Measurements from ENCODE around the gene TMEM164.

GRCh38 chrX:110015915-110016314 lies 13.0 kb downstream of the TMEM164 start:
- TF ChIP-seq SP1 (IDR thresholded peaks at IDR 0.05) (no peak), TARDBP (IDR thresholded peaks at IDR 0.05) (no peak), CTBP1 (IDR thresholded peaks at IDR 0.05; ENCODE audit: borderline replicate concordance) (no peak), ZNF384 (IDR thresholded peaks at IDR 0.05) (no peak), SUZ12 (IDR thresholded peaks at IDR 0.05) (no peak), FOXM1 (IDR thresholded peaks at IDR 0.05; ENCODE audit: borderline replicate concordance) (no peak), ARNT (IDR thresholded peaks at IDR 0.05) (no peak), BHLHE40 (IDR thresholded peaks at IDR 0.05; ENCODE audit: borderline replicate concordance) (no peak), NFRKB (IDR thresholded peaks at IDR 0.05) (no peak), FOXA1 (IDR thresholded peaks at IDR 0.05) (no peak), HDGF (IDR thresholded peaks at IDR 0.05; ENCODE audit: borderline replicate concordance) (no peak), FOXK2 (IDR thresholded peaks at IDR 0.05) (no peak)
- TF ChIP-seq, protein P1, sequence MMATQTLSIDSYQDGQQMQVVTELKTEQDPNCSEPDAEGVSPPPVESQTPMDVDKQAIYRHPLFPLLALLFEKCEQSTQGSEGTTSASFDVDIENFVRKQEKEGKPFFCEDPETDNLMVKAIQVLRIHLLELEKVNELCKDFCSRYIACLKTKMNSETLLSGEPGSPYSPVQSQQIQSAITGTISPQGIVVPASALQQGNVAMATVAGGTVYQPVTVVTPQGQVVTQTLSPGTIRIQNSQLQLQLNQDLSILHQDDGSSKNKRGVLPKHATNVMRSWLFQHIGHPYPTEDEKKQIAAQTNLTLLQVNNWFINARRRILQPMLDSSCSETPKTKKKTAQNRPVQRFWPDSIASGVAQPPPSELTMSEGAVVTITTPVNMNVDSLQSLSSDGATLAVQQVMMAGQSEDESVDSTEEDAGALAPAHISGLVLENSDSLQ (IDR thresholded peaks at IDR 0.05), result no peak

Measured in HEK293T (cell line).